GM12878 (cell line): ENCODE measurements around the gene LYG2. TPM values are rescaled to one million over a fixed set of nuclear protein-coding genes. Genes with fewer than 3 reads are reported as not detected.

ENCODE experiments used
- ATAC-seq: fragments of 200-7000 bp; cut with Tn5 transposase; 3 replicates; pipeline ENCODE4 v1.9.1; 2020; ENCODE audit warnings: mild to moderate bottlenecking, moderate library complexity
- BruUV-seq: library from RNA; stranded (reverse); fragments of 400-500 nt; replicated peaks from 2 replicates; lab custom pipeline; 2021; lab: Mats Ljungman, UMichigan
- CTCF ChIA-PET: fragments of 300-600 bp; sonication (Branson Sonifier 250); formaldehyde crosslinking; extraction: SDS; loops from one replicate; lab custom pipeline; 2021; ENCODE audit warnings: inconsistent platforms; lab: Yijun Ruan, JAX
- POLR2A ChIA-PET: fragments of 350-600 bp; formaldehyde crosslinking; extraction: SDS; loops from one replicate; lab custom pipeline; 2021; ENCODE audit warnings: inconsistent platforms; lab: Charles Lee
- RAD21 ChIA-PET: fragments of 300-600 bp; sonication (Branson Sonifier 250); formaldehyde crosslinking; loops from one replicate; lab custom pipeline; 2023; ENCODE audit warnings: antibody characterized with exemption; ENCODE audit not compliant: unreplicated experiment; lab: Charles Lee
- SMC1A ChIA-PET: fragments of 300-600 bp; sonication (Branson Sonifier 250); formaldehyde crosslinking; loops from one replicate; lab custom pipeline; 2023; ENCODE audit not compliant: unreplicated experiment, uncharacterized antibody; lab: Charles Lee
- DNase-seq: peaks from one replicate; pipeline ENCODE4 v3.0.0-alpha.2; 2011; ENCODE audit warnings: low read depth, low spot score
- FAIRE-seq: peaks from 3 replicates; lab custom pipeline; 2011; peaks lifted over from hg19 to GRCh38; lab: Jason Lieb, UNC
- H2AFZ ChIP-seq: 2 replicates; pipeline ENCODE4 v1.6.0; 2011; ENCODE audit warnings: low read depth, low read length, control low read depth; ENCODE audit not compliant: control insufficient read depth
- H3K27ac ChIP-seq: 2 replicates; pipeline ENCODE4 v1.5.1; 2011; ENCODE audit warnings: control low read depth; ENCODE audit not compliant: control insufficient read depth, insufficient read depth
- H3K27me3 ChIP-seq, 2 experiments: replicated peaks in 1 of 2; 2 replicates each; pipeline versions ENCODE4 v1.6.0 to v1.6.1; 2011; ENCODE audit warnings: low read length in 1 of 2; ENCODE audit not compliant: control insufficient read depth in 2 of 2, insufficient read depth in 2 of 2
- H3K36me3 ChIP-seq, 2 experiments: 2 replicates each; pipeline ENCODE4 v1.5.1; 2011; ENCODE audit warnings: low read length in 1 of 2; ENCODE audit not compliant: control insufficient read depth in 2 of 2, insufficient read depth in 2 of 2
- H3K4me1 ChIP-seq: 2 replicates; pipeline ENCODE4 v1.6.1; 2011; ENCODE audit warnings: mild to moderate bottlenecking, low read length, moderate library complexity, mixed read lengths; ENCODE audit not compliant: control insufficient read depth, insufficient read depth
- H3K4me2 ChIP-seq: 2 replicates; pipeline ENCODE4 v1.6.0; 2011; ENCODE audit warnings: control low read depth; ENCODE audit not compliant: control insufficient read depth, insufficient read depth
- H3K4me3 ChIP-seq: fragments of 200-600 bp; sonication (generic); 2 replicates; pipeline ENCODE4 v1.5.1; 2016
- H3K79me2 ChIP-seq: 2 replicates; pipeline ENCODE4 v1.6.0; 2011; ENCODE audit warnings: low read length; ENCODE audit not compliant: control insufficient read depth, insufficient read depth
- H3K9ac ChIP-seq: 2 replicates; pipeline ENCODE4 v1.8.0; 2011; ENCODE audit warnings: low read length, control low read depth, mixed read lengths; ENCODE audit not compliant: control insufficient read depth, insufficient read depth
- H3K9me3 ChIP-seq: replicated peaks from 3 replicates; pipeline ENCODE4 v1.5.1; 2011; ENCODE audit warnings: mild to moderate bottlenecking, low read length; ENCODE audit not compliant: control insufficient read depth, insufficient read depth
- H4K20me1 ChIP-seq: 2 replicates; pipeline ENCODE4 v1.6.0; 2011; ENCODE audit not compliant: control insufficient read depth, insufficient read depth
- ATF7 ChIP-seq: fragments of 450-650 bp; IDR thresholded peaks from 2 replicates; pipeline ENCODE4 v1.6.1; 2016; ENCODE audit warnings: low read depth, mild to moderate bottlenecking
- BHLHE40 ChIP-seq, 2 experiments: fragments of 450-650 bp in 1 of 2; IDR thresholded peaks; 2 replicates each; pipeline ENCODE4 v1.6.1; 2011 to 2017; ENCODE audit warnings: low read depth in 2 of 2, borderline replicate concordance in 1 of 2, improper control_type of control experiment in 1 of 2, low read length in 1 of 2, mild to moderate bottlenecking in 1 of 2
- CBX3 ChIP-seq: fragments of 200-600 bp; sonication (generic); IDR thresholded peaks from 2 replicates; pipeline ENCODE4 v1.6.1; 2016; ENCODE audit warnings: low read depth, borderline replicate concordance
- ETV6 ChIP-seq, 2 experiments: fragments of 450-650 bp in 1 of 2; IDR thresholded peaks in 1 of 2; conservative IDR thresholded peaks in 1 of 2; 2 replicates each; pipeline ENCODE4 v1.6.1; 2014; ENCODE audit warnings: antibody characterized with exemption in 1 of 2, borderline replicate concordance in 1 of 2, low read depth in 1 of 2, mild to moderate bottlenecking in 1 of 2, moderate library complexity in 1 of 2
- RAD51 ChIP-seq: fragments of 450-650 bp; IDR thresholded peaks from 2 replicates; pipeline ENCODE4 v1.6.1; 2016; ENCODE audit warnings: moderate library complexity, mild to moderate bottlenecking, inconsistent platforms
- RB1 ChIP-seq: fragments of 450-650 bp; formaldehyde crosslinking; IDR thresholded peaks from 2 replicates; pipeline ENCODE4 v1.6.1; 2017; ENCODE audit warnings: mild to moderate bottlenecking, borderline replicate concordance
- RCOR1 ChIP-seq: conservative IDR thresholded peaks from 2 replicates; pipeline ENCODE4 v1.6.1; 2012; ENCODE audit warnings: low read depth, low read length, improper control_type of control experiment
- RUNX3 ChIP-seq: IDR thresholded peaks from 2 replicates; pipeline ENCODE4 v1.6.1; 2012; ENCODE audit warnings: low read length, inconsistent platforms
- SUPT20H ChIP-seq: IDR thresholded peaks from 2 replicates; pipeline ENCODE4 v1.6.1; 2011; ENCODE audit warnings: low read depth, mild to moderate bottlenecking, low read length, moderate library complexity, borderline replicate concordance; ENCODE audit not compliant: control insufficient read depth
- YBX1 ChIP-seq: fragments of 450-650 bp; IDR thresholded peaks from 2 replicates; pipeline ENCODE4 v1.6.1; 2016; ENCODE audit warnings: antibody characterized with exemption
- ZNF592 ChIP-seq: fragments of 450-650 bp; IDR thresholded peaks from 2 replicates; pipeline ENCODE4 v1.6.1; 2017; ENCODE audit warnings: mild to moderate bottlenecking, moderate library complexity
- WGBS: methylation state at CpG from one replicate; pipeline ENCODE4 v1.1.6; 2016; ENCODE audit warnings: low lambda C conversion rate; ENCODE audit not compliant: insufficient replicate concordance, insufficient coverage; ENCODE audit errors: missing lambda C conversion rate; 5-methylcytosine and 5-hydroxymethylcytosine counted together
- in situ Hi-C: fragments of 300-500 bp; cut with MboI; formaldehyde crosslinking; loops from 9 replicates; pipeline ENCODE4 v1.14.3; 2018; ENCODE audit warnings: mixed read lengths
- intact Hi-C: fragments of 100-400 bp; cut with micrococcal nuclease; formaldehyde crosslinking; loops from one replicate; pipeline ENCODE4 v1.14.2; 2022; ENCODE audit not compliant: unreplicated experiment
- polyA plus RNA-seq, 11 experiments: library from polyadenylated mRNA; depleted of rRNA in 4 of 11; unstranded in 6 of 11; stranded (reverse) in 5 of 11; fragments of >200 nt; fragmentation: Nextera tagmentation in 4 of 11; fragmentation: Illumina TruSeq in 1 of 11; extraction: Ambion mirVana in 4 of 11; extraction: Trizol in 1 of 11; gene quantifications; 1 replicate in 1 of 11; 2 replicates in 10 of 11; pipeline versions ENCODE4 v1.2.1 to v1.2.3, GENCODE V29; 2011 to 2016; ENCODE audit warnings: inconsistent platforms in 2 of 11, missing spikeins in 2 of 11, low read depth in 1 of 11
- total RNA-seq, 4 experiments: library from RNA; depleted of rRNA in 3 of 4; stranded (reverse); fragments of >200 nt in 3 of 4; fragmentation: Illumina TruSeq in 1 of 4; extraction: Trizol in 1 of 4; gene quantifications; 2 replicates each; pipeline versions ENCODE4 v1.2.1 to v1.2.3, GENCODE V29; 2013 to 2021
- TF ChIP-seq, protein P1 (sequence below): IDR thresholded peaks from 2 replicates; pipeline ENCODE4 v1.6.1; 2012; ENCODE audit warnings: low read length, inconsistent platforms
- TF ChIP-seq, protein P2 (sequence below): fragments of 450-650 bp; conservative IDR thresholded peaks from 2 replicates; pipeline ENCODE4 v1.6.1; 2017; ENCODE audit warnings: mild to moderate bottlenecking, moderate library complexity
- TF ChIP-seq, protein P3 (sequence below): IDR thresholded peaks from 2 replicates; pipeline ENCODE4 v1.6.1; 2012; ENCODE audit warnings: low read depth, low read length, improper control_type of control experiment
- TF ChIP-seq, protein P4 (sequence below): IDR thresholded peaks from 2 replicates; pipeline ENCODE4 v1.6.1; 2011; ENCODE audit warnings: mild to moderate bottlenecking, low read depth, low read length, moderate library complexity; ENCODE audit not compliant: insufficient replicate concordance

The LYG2 gene
- total and polyA plus RNA-seq, 10 of the 15 experiments (the other 5 are each of a cell fraction or from before 2014, with no cell fraction given) = 0.11 to 0.95 (median 0.37) TPM; not detected in 6

DNA sequence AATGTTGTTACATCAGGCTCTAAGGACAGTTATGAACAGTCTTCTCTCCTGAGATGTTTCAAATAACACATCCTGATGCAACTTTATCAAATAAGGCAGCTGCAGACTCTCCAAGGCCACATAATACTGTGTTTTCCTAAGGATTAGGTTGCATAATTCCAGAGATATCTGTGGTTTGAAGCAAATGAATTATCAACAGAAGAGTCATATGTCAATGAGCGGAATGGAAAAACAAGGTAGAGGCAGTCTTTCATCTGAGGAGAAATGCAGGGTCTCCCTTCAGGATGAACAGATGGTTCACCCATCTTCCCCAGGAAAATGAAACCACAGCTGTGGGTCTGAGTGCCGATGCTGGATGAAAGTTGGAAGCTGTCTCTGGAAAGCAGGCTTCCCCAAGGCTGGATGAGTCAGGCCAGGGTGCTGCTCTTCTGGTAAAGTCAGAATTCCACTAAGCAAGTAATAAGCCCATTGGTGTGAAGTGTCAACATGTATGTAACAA, 23.4 kb upstream of the LYG2 start:
- Histone ChIP-seq H3K4me2 (no peak overlapping the region), H3K4me1 (no peaks in the 10 kb centered on the region), H3K4me3 (no peak overlapping the region), H2AFZ (no peak overlapping the region), H3K36me3 (no peaks in the 10 kb centered on the region), H3K27ac (no peak overlapping the region), H4K20me1 (no peaks in the 10 kb centered on the region), H3K79me2 (no peaks in the 10 kb centered on the region), H3K9ac (no peak overlapping the region), H3K27me3 (no peaks in the 10 kb centered on the region), H3K9me3 (no peaks in the 10 kb centered on the region)
- POLR2A ChIA-PET = interaction anchor here (0.6 kb wide), 1 partner anchor 32 kb away, joined by 3 read pairs; no protein-coding TSS in a partner anchor
- DNase-seq = no peak
- in situ Hi-C loops = no loop called here
- RAD21 ChIA-PET = no interaction called here
- no peak for ATAC-seq
- 50% methylated on average over 2 of the region's 2 CpGs for whole genome bisulfite sequencing
- CTCF ChIA-PET = no interaction called here
- intact Hi-C loops = no loop called here
- SMC1A ChIA-PET = no interaction called here
- BruUV-seq = no TSS peak
- no peak for FAIRE-seq
- TF ChIP-seq RAD51 (no peak), RCOR1 (no peak), ATF7 (no peak), SUPT20H (no peak), RB1 (no peak), ETV6 (conservative IDR thresholded peaks at IDR 0.05 in 1 of 2, IDR thresholded peaks at IDR 0.05 in 1 of 2; ENCODE audit: borderline replicate concordance in 1 of 2, low read depth in 1 of 2) (no peak), YBX1 (no peak), RUNX3 (no peak), ZNF592 (no peak), BHLHE40 (IDR thresholded peaks at IDR 0.05; ENCODE audit: borderline replicate concordance in 1 of 2, low read depth in 2 of 2, low read length in 1 of 2) (no peak), CBX3 (no peak)
- TF ChIP-seq, protein P1, sequence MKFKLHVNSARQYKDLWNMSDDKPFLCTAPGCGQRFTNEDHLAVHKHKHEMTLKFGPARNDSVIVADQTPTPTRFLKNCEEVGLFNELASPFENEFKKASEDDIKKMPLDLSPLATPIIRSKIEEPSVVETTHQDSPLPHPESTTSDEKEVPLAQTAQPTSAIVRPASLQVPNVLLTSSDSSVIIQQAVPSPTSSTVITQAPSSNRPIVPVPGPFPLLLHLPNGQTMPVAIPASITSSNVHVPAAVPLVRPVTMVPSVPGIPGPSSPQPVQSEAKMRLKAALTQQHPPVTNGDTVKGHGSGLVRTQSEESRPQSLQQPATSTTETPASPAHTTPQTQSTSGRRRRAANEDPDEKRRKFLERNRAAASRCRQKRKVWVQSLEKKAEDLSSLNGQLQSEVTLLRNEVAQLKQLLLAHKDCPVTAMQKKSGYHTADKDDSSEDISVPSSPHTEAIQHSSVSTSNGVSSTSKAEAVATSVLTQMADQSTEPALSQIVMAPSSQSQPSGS = no peak
- TF ChIP-seq, protein P2, sequence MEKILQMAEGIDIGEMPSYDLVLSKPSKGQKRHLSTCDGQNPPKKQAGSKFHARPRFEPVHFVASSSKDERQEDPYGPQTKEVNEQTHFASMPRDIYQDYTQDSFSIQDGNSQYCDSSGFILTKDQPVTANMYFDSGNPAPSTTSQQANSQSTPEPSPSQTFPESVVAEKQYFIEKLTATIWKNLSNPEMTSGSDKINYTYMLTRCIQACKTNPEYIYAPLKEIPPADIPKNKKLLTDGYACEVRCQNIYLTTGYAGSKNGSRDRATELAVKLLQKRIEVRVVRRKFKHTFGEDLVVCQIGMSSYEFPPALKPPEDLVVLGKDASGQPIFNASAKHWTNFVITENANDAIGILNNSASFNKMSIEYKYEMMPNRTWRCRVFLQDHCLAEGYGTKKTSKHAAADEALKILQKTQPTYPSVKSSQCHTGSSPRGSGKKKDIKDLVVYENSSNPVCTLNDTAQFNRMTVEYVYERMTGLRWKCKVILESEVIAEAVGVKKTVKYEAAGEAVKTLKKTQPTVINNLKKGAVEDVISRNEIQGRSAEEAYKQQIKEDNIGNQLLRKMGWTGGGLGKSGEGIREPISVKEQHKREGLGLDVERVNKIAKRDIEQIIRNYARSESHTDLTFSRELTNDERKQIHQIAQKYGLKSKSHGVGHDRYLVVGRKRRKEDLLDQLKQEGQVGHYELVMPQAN = no peak
- TF ChIP-seq, protein P3, sequence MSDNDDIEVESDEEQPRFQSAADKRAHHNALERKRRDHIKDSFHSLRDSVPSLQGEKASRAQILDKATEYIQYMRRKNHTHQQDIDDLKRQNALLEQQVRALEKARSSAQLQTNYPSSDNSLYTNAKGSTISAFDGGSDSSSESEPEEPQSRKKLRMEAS = no peak
- TF ChIP-seq, protein P4, sequence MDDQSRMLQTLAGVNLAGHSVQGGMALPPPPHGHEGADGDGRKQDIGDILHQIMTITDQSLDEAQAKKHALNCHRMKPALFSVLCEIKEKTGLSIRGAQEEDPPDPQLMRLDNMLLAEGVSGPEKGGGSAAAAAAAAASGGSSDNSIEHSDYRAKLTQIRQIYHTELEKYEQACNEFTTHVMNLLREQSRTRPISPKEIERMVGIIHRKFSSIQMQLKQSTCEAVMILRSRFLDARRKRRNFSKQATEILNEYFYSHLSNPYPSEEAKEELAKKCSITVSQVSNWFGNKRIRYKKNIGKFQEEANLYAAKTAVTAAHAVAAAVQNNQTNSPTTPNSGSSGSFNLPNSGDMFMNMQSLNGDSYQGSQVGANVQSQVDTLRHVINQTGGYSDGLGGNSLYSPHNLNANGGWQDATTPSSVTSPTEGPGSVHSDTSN = no peak
